ENCODE measurements around the gene RFXAP.

Gene RFXAP

GRCh38 chr13:36795463-36795862, 23.6 kb upstream of the RFXAP start:
- no peak for TF ChIP-seq CTCF (IDR thresholded peaks at IDR 0.05; ENCODE audit: poor library complexity, severe bottlenecking)
- Histone ChIP-seq H3K27ac (ENCODE audit: poor library complexity, severe bottlenecking) (no peak overlapping the region), H3K9me3 (ENCODE audit: severe bottlenecking) (no peaks in the 10 kb centered on the region), H3K36me3 (ENCODE audit: low read depth) (no peaks in the 10 kb centered on the region), H3K4me3 (ENCODE audit: severe bottlenecking) (no peak overlapping the region), H3K27me3 (ENCODE audit: insufficient read depth, poor library complexity, severe bottlenecking) (no peaks in the 10 kb centered on the region), H3K4me1 (ENCODE audit: insufficient read depth, poor library complexity, severe bottlenecking) (no peaks in the 10 kb centered on the region)
- no peak for ATAC-seq (ENCODE audit: low read depth)
- no peak for DNase-seq (ENCODE audit: low spot score)

- TF ChIP-seq CTCF (IDR thresholded peaks at IDR 0.05; ENCODE audit: poor library complexity, severe bottlenecking) = no peak
- no peaks in the 10 kb centered on the region for H3K9me3 ChIP-seq (ENCODE audit: severe bottlenecking)
- DNase-seq (ENCODE audit: low spot score) (no peak), ATAC-seq (ENCODE audit: low read depth) (no peak)
- no peaks in the 10 kb centered on the region for H3K4me1 ChIP-seq (ENCODE audit: insufficient read depth, poor library complexity, severe bottlenecking)
- no peak overlapping the region for H3K4me3 ChIP-seq (ENCODE audit: severe bottlenecking)
- no peaks in the 10 kb centered on the region for H3K36me3 ChIP-seq (ENCODE audit: low read depth)
- no peak overlapping the region for H3K27ac ChIP-seq (ENCODE audit: poor library complexity, severe bottlenecking)
- H3K27me3 ChIP-seq (ENCODE audit: insufficient read depth, poor library complexity, severe bottlenecking) = no peaks in the 10 kb centered on the region
Measured at GRCh38 chr13:36796052-36796451, 23.0 kb upstream of the RFXAP start.

- no peak for ATAC-seq (ENCODE audit: low read depth)
- no peak for TF ChIP-seq CTCF (IDR thresholded peaks at IDR 0.05; ENCODE audit: poor library complexity, severe bottlenecking)
Measured at GRCh38 chr13:36801035-36801434, 18.0 kb upstream of the RFXAP start.

GRCh38 chr13:36804588-36804987, 14.4 kb upstream of the RFXAP start:
- ATAC-seq (ENCODE audit: low read depth) (no peak), DNase-seq (ENCODE audit: low spot score) (no peak)
- H3K27me3 ChIP-seq (ENCODE audit: insufficient read depth, poor library complexity, severe bottlenecking) = no peaks in the 10 kb centered on the region
- no peaks in the 10 kb centered on the region for H3K9me3 ChIP-seq (ENCODE audit: severe bottlenecking)
- H3K4me3 ChIP-seq (ENCODE audit: severe bottlenecking) = no peak overlapping the region
- no peak overlapping the region for H3K27ac ChIP-seq (ENCODE audit: poor library complexity, severe bottlenecking)
- peaks cover 7% of the 10 kb centered on the region for H3K4me1 ChIP-seq (ENCODE audit: insufficient read depth, poor library complexity, severe bottlenecking)
- TF ChIP-seq CTCF (IDR thresholded peaks at IDR 0.05; ENCODE audit: poor library complexity, severe bottlenecking) = no peak
- H3K36me3 ChIP-seq (ENCODE audit: low read depth) = no peaks in the 10 kb centered on the region

More at GRCh38 chr13:36801035-36801434, 18.0 kb upstream of the RFXAP start:
- no peak overlapping the region for H3K27ac ChIP-seq (ENCODE audit: poor library complexity, severe bottlenecking)
- no peaks in the 10 kb centered on the region for H3K27me3 ChIP-seq (ENCODE audit: insufficient read depth, poor library complexity, severe bottlenecking)
- H3K4me1 ChIP-seq (ENCODE audit: insufficient read depth, poor library complexity, severe bottlenecking) = peaks cover 7% of the 10 kb centered on the region
- no peak overlapping the region for H3K4me3 ChIP-seq (ENCODE audit: severe bottlenecking)
- no peak for DNase-seq (ENCODE audit: low spot score)
- H3K36me3 ChIP-seq (ENCODE audit: low read depth) = no peaks in the 10 kb centered on the region
- H3K9me3 ChIP-seq (ENCODE audit: severe bottlenecking) = no peaks in the 10 kb centered on the region

- Histone ChIP-seq H3K36me3 (ENCODE audit: low read depth) (no peaks in the 10 kb centered on the region), H3K27me3 (ENCODE audit: insufficient read depth, poor library complexity, severe bottlenecking) (no peaks in the 10 kb centered on the region), H3K27ac (ENCODE audit: poor library complexity, severe bottlenecking) (no peak overlapping the region), H3K4me1 (ENCODE audit: insufficient read depth, poor library complexity, severe bottlenecking) (peaks cover 7% of the 10 kb centered on the region), H3K4me3 (ENCODE audit: severe bottlenecking) (no peak overlapping the region), H3K9me3 (ENCODE audit: severe bottlenecking) (no peaks in the 10 kb centered on the region)
- TF ChIP-seq CTCF (IDR thresholded peaks at IDR 0.05; ENCODE audit: poor library complexity, severe bottlenecking) = no peak
- no peak for ATAC-seq (ENCODE audit: low read depth)
- DNase-seq (ENCODE audit: low spot score) = no peak
Measured at GRCh38 chr13:36806102-36806501, 12.9 kb upstream of the RFXAP start.

Measured in RWPE2 (cell line).